Muscle of arm (tissue), 14 donors: ENCODE measurements around the gene XNDC1N. TPM values are rescaled to one million over a fixed set of nuclear protein-coding genes. Genes with fewer than 3 reads are reported as not detected.
A peak's percentile ranks its signal among the peaks of the same experiment; 100 is the strongest.

Experiments
- DNase-seq: peaks from one replicate; pipeline ENCODE4 v3.0.0-alpha.2; 2013
- long read RNA-seq, 11 donors: transcript quantifications; one replicate each; lab custom pipeline, GENCODE V29; 2026
- polyA plus RNA-seq, 12 donors: library from polyadenylated mRNA; unstranded; fragments of 120-200 nt; gene quantifications; one replicate each; pipeline ENCODE4 v1.2.1, GENCODE V29; 2013; ENCODE audit not compliant: insufficient read length in 12 of 12

XNDC1N gene
- 1 to 10 TPM in 10 of 12 donors, not detected in 2; 1.9 to 4.8 (median 3.0) TPM for polyA plus RNA-seq
- long read RNA-seq, donor 1 = 0 reads
- long read RNA-seq, donor 2 = 0 reads
- long read RNA-seq, donor 3 = 0 reads
- long read RNA-seq, donor 4 = 0 reads
- long read RNA-seq, donor 5 = 0 reads
- long read RNA-seq, donor 6 = 0 reads
- long read RNA-seq, donor 7, partial matches to known transcripts = 0 of 1 reads
- long read RNA-seq, donor 7, other reads (novel, unspliced or antisense) = 0 of 1 reads
- long read RNA-seq, donor 8 = 0 reads
- long read RNA-seq, donor 9 = 0 reads
- long read RNA-seq, donor 10 = 0 reads
- long read RNA-seq, donor 11 = 0 reads

- no peak for DNase-seq
Measured at GRCh38 chr11:71927820-71928736, at the start of gene XNDC1N. Gene XNDC1N (minus strand): TSS chr11:71928594. CDS start chr11:71923353, 5,241 bp downstream.

- DNase-seq = peak; percentile 59
Measured at GRCh38 chr11:71977743-71978418, 49.5 kb upstream of the XNDC1N start.

- DNase-seq = no peak
Measured at GRCh38 chr11:71977090-71977489, 48.7 kb upstream of the XNDC1N start.

GRCh38 chr11:71976551-71976950 is 48.2 kb upstream of the XNDC1N start:
- DNase-seq = no peak

- DNase-seq = no peak
Measured at GRCh38 chr11:71971680-71972079, 43.3 kb upstream of the XNDC1N start.

- no peak for DNase-seq
Measured at GRCh38 chr11:71964641-71965040, 36.2 kb upstream of the XNDC1N start.

- DNase-seq = no peak
Measured at GRCh38 chr11:71963468-71963867, 35.1 kb upstream of the XNDC1N start.

- no peak for DNase-seq
Measured at GRCh38 chr11:71962428-71963038, 34.1 kb upstream of the XNDC1N start.

- no peak for DNase-seq
Measured at GRCh38 chr11:71955898-71956456, 27.6 kb upstream of the XNDC1N start.

GRCh38 chr11:71951741-71952310 is 23.4 kb upstream of the XNDC1N start:
- no peak for DNase-seq

- DNase-seq = no peak
Measured at GRCh38 chr11:71949034-71949433, 20.6 kb upstream of the XNDC1N start.

- DNase-seq = no peak
Measured at GRCh38 chr11:71948314-71949027, 20.1 kb upstream of the XNDC1N start.

GRCh38 chr11:71947498-71947897 is 19.1 kb upstream of the XNDC1N start:
- DNase-seq = no peak

- DNase-seq = no peak
Measured at GRCh38 chr11:71946144-71946571, 17.8 kb upstream of the XNDC1N start.

GRCh38 chr11:71940561-71941219 is 12.3 kb upstream of the XNDC1N start:
- DNase-seq = no peak

- DNase-seq = no peak
Measured at GRCh38 chr11:71937826-71938225, 9.4 kb upstream of the XNDC1N start.

GRCh38 chr11:71936825-71937224 is 8.4 kb upstream of the XNDC1N start:
- no peak for DNase-seq

GRCh38 chr11:71935338-71935925 is 7.0 kb upstream of the XNDC1N start:
- DNase-seq = no peak

GRCh38 chr11:71934213-71934612 is 5.8 kb upstream of the XNDC1N start:
- no peak for DNase-seq
